Endometrial microvascular endothelial cells (primary cell): Measurements from ENCODE around the gene ABCB11. TPM values are rescaled to one million over a fixed set of nuclear protein-coding genes. Genes with fewer than 3 reads are reported as not detected.

Experiments used
- in situ Hi-C: cut with HindIII; loops from 2 replicates; pipeline ENCODE4 v1.10.0; 2017; ENCODE audit warnings: low sequenced_read_pairs, low pct_unique_long_range_greater_than_20kb; ENCODE audit errors: inconsistent ontology term
- total RNA-seq: library from RNA; depleted of rRNA; stranded (reverse); fragments of >200 nt; gene quantifications from one replicate; pipeline ENCODE4 v1.2.3, GENCODE V29; 2015; ENCODE audit errors: inconsistent ontology term

ABCB11 gene
- total RNA-seq, 1 donor from 2014 or later: not detected

- in situ Hi-C loops: no loop called here
These were observed 37.6 kb downstream of the ABCB11 start for GRCh38 chr2:168993538-168993937.

- in situ Hi-C loops: no loop called here
These were observed 38.4 kb downstream of the ABCB11 start for GRCh38 chr2:168992591-168993349.

- in situ Hi-C loops: no loop called here
These were observed 39.1 kb downstream of the ABCB11 start for GRCh38 chr2:168992026-168992425.

- in situ Hi-C loops: no loop called here
These were observed 42.4 kb downstream of the ABCB11 start for GRCh38 chr2:168988755-168989154.

- in situ Hi-C loops: no loop called here
These were observed 44.7 kb downstream of the ABCB11 start for GRCh38 chr2:168986398-168986943.

GRCh38 chr2:168981651-168982050, 49.5 kb downstream of the ABCB11 start:
- in situ Hi-C loops: no loop called here

GRCh38 chr2:168978461-168978861, 52.7 kb downstream of the ABCB11 start:
- in situ Hi-C loops: no loop called here

- in situ Hi-C loops: no loop called here
These were observed 53.5 kb downstream of the ABCB11 start for GRCh38 chr2:168977608-168978007.

GRCh38 chr2:168976034-168976654, 55.0 kb downstream of the ABCB11 start:
- in situ Hi-C loops: no loop called here

GRCh38 chr2:168974428-168974827, 56.7 kb downstream of the ABCB11 start:
- in situ Hi-C loops: no loop called here

- in situ Hi-C loops: no loop called here
These were observed 59.9 kb downstream of the ABCB11 start for GRCh38 chr2:168971261-168971660.

- in situ Hi-C loops: no loop called here
These were observed 60.4 kb downstream of the ABCB11 start for GRCh38 chr2:168970711-168971233.

GRCh38 chr2:168969865-168970264, 61.3 kb downstream of the ABCB11 start:
- in situ Hi-C loops: no loop called here

- in situ Hi-C loops: no loop called here
These were observed 62.8 kb downstream of the ABCB11 start for GRCh38 chr2:168968342-168968741.

- in situ Hi-C loops: no loop called here
These were observed 66.8 kb downstream of the ABCB11 start for GRCh38 chr2:168964251-168964807.

GRCh38 chr2:168962636-168963035, 68.5 kb downstream of the ABCB11 start:
- in situ Hi-C loops: no loop called here

- in situ Hi-C loops: no loop called here
These were observed 69.5 kb downstream of the ABCB11 start for GRCh38 chr2:168961450-168962229.

- in situ Hi-C loops: no loop called here
These were observed 74.7 kb downstream of the ABCB11 start for GRCh38 chr2:168956392-168956791.

- in situ Hi-C loops: no loop called here
These were observed 75.8 kb downstream of the ABCB11 start for GRCh38 chr2:168955321-168955720.
